VCaP (cell line): ENCODE measurements around the gene TAF8.
A peak's percentile ranks its signal among the peaks of the same experiment; 100 is the strongest.

Experiments used
- H3K27ac ChIP-seq: fragments of 450-650 bp; 2 replicates; pipeline ENCODE4 v1.5.1; 2017
- TF ChIP-seq, protein P1 (sequence below): fragments of 450-650 bp; conservative IDR thresholded peaks from 2 replicates; pipeline ENCODE4 v1.5.1; 2017; ENCODE audit warnings: mild to moderate bottlenecking, moderate library complexity

Gene TAF8

DNA sequence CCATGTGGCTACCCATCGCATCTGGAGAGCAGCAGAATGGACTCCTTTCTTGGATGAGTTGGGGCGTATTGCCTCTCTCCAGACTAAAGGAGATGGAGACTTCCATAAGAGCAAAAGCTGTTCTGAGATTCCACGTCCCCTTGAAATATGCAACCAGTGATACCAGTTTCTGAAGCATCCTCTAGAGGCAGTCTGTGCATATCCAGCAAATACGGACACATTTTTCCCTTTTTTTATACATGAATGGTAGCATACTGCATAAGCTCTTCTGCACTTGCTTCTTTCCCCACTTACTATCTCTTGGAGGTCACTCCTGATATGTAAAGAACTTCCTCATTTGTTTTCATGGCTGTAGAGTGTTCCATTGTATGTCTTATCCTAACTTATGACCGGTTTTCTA lies 34.6 kb downstream of the TAF8 start:
- TF ChIP-seq, protein P1, sequence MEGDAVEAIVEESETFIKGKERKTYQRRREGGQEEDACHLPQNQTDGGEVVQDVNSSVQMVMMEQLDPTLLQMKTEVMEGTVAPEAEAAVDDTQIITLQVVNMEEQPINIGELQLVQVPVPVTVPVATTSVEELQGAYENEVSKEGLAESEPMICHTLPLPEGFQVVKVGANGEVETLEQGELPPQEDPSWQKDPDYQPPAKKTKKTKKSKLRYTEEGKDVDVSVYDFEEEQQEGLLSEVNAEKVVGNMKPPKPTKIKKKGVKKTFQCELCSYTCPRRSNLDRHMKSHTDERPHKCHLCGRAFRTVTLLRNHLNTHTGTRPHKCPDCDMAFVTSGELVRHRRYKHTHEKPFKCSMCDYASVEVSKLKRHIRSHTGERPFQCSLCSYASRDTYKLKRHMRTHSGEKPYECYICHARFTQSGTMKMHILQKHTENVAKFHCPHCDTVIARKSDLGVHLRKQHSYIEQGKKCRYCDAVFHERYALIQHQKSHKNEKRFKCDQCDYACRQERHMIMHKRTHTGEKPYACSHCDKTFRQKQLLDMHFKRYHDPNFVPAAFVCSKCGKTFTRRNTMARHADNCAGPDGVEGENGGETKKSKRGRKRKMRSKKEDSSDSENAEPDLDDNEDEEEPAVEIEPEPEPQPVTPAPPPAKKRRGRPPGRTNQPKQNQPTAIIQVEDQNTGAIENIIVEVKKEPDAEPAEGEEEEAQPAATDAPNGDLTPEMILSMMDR = no peak
- no peak overlapping the region for H3K27ac ChIP-seq

DNA sequence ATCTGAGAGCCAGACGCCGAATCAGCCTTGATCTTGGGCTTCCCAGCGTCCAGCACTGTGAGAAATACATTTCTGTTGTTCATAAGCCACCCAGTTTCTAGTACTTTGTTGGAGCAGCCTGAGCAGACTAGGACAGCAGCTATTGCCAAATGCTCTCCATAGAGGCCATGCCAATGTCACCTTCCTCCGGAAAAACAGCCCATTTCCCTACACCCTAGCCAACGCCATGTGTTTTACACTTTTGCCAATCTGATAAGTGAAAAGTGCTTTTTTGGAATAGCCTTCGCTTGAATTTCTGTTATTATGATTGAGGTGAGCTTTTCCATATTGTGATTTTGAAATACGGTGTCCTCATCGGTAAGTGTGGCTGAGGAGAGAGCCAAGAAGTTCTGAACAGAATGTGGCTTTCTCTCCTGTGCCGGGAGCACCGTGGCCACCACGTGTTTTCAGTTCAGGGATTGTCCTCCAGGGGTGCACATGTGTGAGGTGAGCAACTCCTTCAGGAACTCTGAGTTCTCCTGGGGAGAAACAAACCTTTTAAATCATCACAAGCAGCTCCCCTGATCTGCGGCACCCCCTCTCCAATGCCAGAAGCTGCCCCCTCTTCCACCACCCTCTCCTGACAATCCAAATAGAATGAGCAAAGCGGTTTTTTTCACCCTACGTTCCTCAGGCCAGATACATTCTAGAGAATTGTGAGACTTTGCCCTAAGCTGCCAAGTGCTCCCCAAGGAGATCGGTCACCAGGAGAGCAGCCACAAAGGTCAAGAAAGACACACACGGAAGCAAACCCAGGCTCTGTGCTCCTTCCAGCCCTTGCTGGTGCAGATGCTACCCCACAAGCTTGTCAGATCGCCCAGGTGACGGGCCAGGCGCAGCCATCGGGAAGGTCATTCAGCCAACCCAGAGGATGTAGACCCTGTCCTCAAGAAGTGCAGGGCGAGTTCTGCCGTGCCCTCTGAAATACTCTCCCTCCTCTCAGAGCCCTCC lies 36.0 kb downstream of the TAF8 start:
- no peak overlapping the region for H3K27ac ChIP-seq
- TF ChIP-seq, protein P1 = 0 out of 2 replicates have a peak, but pooled peaks have one; percentile 26

DNA sequence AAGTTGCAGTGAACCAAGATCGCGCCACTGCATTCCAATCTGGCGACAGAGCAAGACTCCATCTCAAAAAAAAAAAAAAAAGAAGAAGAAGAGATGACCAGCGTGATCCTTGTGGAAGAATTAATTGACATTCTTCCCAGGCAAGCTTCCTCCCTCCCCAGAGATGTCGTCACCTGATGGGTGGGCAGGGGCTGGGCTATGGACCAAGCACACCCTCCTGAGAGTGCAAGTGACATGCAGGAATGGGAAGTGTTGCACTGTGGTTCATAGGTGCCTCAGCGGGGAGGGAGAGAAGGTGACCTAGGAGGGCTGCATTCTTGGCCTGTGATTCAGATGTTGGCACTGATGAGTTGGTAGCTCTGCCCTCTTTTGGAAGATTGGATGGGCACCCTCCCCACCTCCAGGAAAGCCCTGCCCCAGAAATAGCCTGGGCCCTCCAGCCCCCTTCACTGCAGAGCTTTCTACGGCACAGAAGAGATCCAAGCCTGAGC lies 37.8 kb downstream of the TAF8 start:
- TF ChIP-seq, protein P1 = no peak

DNA sequence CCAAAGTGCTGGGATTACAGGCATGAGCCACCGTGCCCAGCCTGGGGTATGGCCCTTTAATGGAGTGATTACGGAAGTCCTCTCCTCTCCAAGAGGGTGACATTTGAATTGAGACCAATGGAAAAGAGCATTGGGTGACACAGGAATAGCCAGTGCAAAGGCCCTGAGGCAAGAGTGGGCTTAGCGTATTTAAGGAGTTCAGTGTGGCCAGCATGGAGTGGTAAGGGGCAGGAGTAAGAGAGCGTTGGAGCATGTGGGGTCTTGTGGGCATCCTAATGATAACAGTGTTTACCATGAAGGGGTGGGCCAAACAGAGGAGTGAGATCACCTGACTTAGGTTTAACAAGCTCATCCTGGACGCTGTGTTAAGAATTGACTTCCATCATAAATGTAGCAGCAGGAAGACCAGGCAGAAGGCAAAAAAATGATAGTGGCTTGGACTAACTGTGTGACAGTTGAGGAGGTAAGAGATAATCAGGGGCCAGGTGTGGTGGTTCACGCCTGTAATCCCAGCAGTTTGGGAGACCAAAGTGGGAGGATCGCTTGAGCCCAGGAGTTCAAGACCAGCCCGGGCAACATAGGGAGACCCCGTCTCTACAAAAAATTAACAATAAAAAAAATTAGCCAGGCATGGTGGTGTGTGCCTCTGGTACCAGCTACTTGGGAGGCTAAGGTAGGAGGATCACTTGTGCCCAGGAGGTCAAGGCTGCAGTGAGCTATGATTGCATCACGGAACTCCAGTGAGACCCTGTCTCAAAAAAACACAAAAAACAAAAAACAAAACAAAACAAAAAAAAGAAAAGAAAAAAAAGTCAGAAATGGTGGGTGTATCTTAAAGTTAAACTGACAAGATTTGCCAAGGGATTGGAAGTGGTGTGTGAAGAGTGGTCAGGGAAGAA lies 40.7 kb downstream of the TAF8 start:
- TF ChIP-seq, protein P1 = no peak
- no peak overlapping the region; the same call in 1 of the 2 replicates for H3K27ac ChIP-seq

More for the DNA sequence above, 37.8 kb downstream of the TAF8 start:
- H3K27ac ChIP-seq = no peak overlapping the region

DNA sequence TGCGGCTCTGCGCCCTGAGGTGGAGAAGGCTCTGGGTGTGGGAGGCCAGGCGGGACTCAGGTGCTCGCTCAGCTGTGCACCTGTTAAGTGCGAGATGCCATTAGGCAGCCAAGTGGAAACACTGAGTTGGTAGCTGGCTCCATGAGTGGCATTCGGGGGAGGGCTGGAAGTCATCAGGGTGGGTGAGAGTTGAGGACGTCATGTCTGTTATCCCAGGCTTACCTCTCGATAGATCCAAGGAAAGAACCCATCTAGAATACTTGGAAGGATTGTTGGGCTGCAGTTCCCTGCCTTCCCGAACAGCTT lies 41.3 kb downstream of the TAF8 start:
- TF ChIP-seq, protein P1 = no peak
- no peak overlapping the region for H3K27ac ChIP-seq

DNA sequence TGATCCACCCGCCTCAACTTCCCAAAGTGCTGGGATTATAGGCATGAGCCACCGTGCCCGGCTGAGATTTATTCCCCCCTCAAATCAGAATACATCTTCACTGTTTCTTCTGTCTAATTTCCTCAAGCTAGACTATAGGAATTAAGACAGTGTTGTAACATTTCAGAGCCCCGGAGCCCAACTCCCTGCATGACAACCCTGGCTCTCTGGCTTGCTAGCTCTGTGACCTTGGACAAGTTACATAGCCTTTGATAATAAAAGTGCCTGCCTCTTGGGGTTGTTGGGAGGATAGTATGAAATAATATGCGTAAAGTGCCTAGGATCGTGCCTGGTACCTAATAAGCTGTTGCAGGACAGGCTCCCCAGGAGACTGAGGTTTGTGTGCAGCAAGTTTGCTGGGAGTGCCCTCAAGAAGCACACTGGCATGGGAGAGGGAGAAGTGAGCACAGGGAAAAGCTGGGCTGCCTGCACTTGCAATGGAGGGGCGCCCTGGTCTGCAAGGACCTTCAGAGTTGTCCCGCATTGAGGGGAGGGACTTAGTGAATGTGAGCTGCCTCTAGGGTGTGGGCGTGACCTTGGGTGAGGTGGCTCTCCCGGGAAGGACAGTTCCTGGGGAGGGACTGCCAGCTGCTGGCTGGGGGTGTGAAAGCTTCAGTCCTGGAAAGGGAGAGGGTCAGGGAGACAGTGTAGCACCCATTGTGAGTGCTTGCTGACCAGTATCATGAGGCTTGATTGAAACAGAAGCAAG lies 43.4 kb downstream of the TAF8 start:
- no peak overlapping the region for H3K27ac ChIP-seq
- TF ChIP-seq, protein P1 = no peak
